Activated CD8-positive, alpha-beta memory T cell treated with anti-CD3 and anti-CD28 coated beads for 36 hours (primary cell): ENCODE results near the gene MVD. TPM values are rescaled to one million over a fixed set of nuclear protein-coding genes. Genes with fewer than 3 reads are reported as not detected.

Source experiments
- CTCF ChIA-PET: fragments of 350-600 bp; sonication (Branson Sonifier 250); formaldehyde crosslinking; loops from one replicate; lab custom pipeline; 2021; ENCODE audit warnings: antibody characterized with exemption; lab: Charles Lee
- POLR2A ChIA-PET: fragments of 350-600 bp; sonication (Branson Sonifier 250); formaldehyde crosslinking; loops from one replicate; lab custom pipeline; 2021; ENCODE audit warnings: antibody characterized with exemption; lab: Charles Lee
- total RNA-seq, 2 experiments: library from RNA; stranded (reverse); gene quantifications; one replicate each; pipeline ENCODE4 v1.2.3, GENCODE V29; 2021

MVD gene
- total RNA-seq, 2 experiments from 2014 or later: 66.5 to 68.5 TPM

GRCh38 chr16:88639231-88640038, 23.5 kb downstream of the MVD start:
- ChIA-PET CTCF (interaction anchor here (0.8 to 1.6 kb wide), 2 partner anchors 9 to 23 kb away, joined by 3 to 4 read pairs; partner anchors contain the start of gene MVD), POLR2A (interaction anchor here (0.6 to 2.5 kb wide), 5 partner anchors 9 to 860 kb away, joined by 3 to 8 read pairs (median 4); partner anchors contain the start of gene CYBA)

GRCh38 chr16:88638323-88639230, 24.3 kb downstream of the MVD start, which contains the start of gene IL17C:
Gene IL17C, plus strand, starts transcription at chr16:88638572. Its CDS starts 70 bp downstream, at chr16:88638642.
- ChIA-PET CTCF (interaction anchor here (1.6 kb wide), 1 partner anchor 24 kb away, joined by 4 read pairs; the partner anchor contains the start of gene MVD), POLR2A (interaction anchor here (0.6 to 2.5 kb wide), 5 partner anchors 10 to 859 kb away, joined by 3 to 8 read pairs (median 4); partner anchors contain the start of gene CYBA)

DNA sequence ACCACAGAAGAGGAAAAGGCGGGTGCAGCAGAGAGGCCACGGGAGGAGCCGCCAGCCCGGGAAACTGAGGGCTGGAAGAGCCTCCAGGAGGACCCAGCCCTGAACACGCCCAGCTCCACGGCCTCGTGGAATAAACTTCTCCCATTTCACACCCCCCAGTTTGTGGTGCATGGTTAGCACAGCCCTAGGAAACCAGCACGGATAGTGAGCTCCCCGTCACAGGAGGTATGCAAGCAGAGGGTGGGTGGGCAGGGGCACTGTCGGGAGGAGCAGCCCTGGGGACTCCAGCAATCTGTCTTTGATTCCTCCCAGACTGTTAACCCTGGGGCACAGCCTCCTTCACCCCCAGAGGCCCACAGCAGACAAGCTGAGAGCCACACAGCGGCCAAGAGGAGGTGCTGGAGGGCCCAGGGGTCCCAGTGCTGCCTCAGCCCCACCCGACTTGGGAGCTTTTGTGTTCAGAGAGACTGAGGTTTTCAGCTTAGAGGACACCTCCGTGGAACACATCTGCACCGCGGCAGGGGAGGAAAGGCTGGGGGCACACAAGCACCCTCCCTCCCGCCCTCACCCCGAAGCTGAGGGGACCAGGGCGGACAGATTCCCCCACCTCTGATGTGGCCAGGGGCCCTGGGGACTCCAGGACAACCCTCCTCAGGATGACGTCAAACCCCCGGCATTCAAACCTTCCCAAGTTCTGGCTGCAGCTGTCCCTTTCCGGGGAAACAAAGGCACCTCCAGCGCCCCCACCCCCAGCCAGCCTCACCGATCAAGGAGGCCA, 26.2 kb downstream of the MVD start:
- ChIA-PET CTCF (interaction anchor here (0.6 to 1.5 kb wide), 6 partner anchors 8 to 69 kb away, joined by 3 to 6 read pairs (median 4); no protein-coding TSS in a partner anchor), POLR2A (interaction anchor here (0.6 to 1.1 kb wide), 3 partner anchors 13 to 26 kb away, joined by 4 to 8 read pairs (median 4); partner anchors contain the start of gene MVD)

DNA sequence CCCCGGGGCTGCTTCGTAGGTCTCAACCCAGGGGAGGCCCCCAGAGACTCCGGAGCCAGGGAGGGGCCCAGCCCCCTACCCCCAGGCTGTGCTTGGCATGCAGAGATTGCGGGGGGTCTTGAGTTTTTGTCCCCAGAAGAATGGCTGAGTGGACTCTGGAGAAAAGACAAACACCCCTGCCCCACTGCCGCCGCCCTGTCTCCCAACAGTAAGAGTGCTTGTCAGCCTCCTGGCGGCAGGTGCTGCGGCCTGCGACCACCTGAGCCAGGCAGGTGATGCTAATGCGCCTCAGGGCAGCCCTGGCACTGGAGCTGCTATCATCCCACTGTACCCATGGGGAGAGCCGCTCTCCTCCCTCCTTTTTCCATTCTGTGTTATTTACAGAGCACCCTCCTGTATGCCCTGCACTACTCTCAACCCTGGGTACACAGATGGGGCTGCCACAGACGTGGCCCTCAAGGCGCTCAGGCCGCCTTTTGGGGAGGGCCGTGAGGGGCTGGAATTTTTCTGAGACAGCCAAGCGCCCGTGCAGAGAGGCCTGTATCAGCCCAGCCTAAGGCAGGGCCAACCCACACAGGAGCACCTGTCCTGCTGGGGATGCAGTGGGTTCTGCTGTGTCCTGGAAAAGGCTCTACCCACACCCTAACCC, 27.1 kb downstream of the MVD start:
- ChIA-PET CTCF (interaction anchor here (0.9 to 1.5 kb wide), 2 partner anchors 16 to 21 kb away, joined by 3 to 5 read pairs; no protein-coding TSS in a partner anchor), POLR2A (no interaction called here)

DNA sequence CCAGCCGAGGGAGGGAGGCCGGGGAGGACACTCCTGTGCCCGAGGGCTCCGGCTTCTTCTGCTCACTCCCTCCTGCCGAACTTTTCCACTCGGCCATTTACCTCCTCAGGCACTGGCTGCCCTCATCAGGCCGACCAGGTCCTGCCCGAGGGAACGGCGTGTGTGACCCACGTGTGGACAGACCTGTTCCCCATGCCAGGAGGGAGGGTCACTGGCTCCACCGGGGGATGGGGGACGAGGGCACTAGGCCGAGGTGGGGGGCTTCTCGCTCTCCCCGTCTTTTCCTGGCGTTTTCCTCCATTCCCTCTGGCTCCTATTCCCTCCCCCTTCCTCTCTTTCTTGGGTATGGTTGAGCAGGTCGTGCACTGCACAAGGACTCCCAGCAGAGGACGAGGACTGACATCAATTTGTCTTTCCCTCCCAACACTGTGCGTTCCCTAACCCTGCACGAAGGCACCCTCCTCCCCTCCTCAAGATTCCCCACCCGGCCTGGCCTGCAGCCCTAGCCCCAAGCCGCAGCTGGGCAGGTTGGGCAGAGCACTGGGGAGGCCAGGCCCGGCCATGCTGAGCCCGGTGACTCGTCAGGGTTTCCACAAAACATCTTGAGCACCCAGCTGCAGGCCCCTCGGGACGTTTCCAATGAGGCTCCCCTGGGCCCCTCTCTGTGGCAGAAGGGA, 27.8 kb downstream of the MVD start:
- ChIA-PET CTCF (interaction anchor here (0.9 to 1.5 kb wide), 2 partner anchors 15 to 22 kb away, joined by 3 to 5 read pairs; no protein-coding TSS in a partner anchor), POLR2A (no interaction called here)

- POLR2A ChIA-PET: interaction anchor here (1.0 to 1.3 kb wide), 3 partner anchors 14 to 68 kb away, joined by 3 to 8 read pairs (median 4); no protein-coding TSS in a partner anchor
- CTCF ChIA-PET: interaction anchor here (0.8 kb wide), 1 partner anchor 30 kb away, joined by 3 read pairs; no protein-coding TSS in a partner anchor
Measured at GRCh38 chr16:88634141-88634993, 28.5 kb downstream of the MVD start.

- ChIA-PET CTCF (interaction anchor here (0.8 to 1.1 kb wide), 2 partner anchors 28 to 31 kb away, joined by 3 read pairs; no protein-coding TSS in a partner anchor), POLR2A (interaction anchor here (1.0 to 1.3 kb wide), 4 partner anchors 14 to 72 kb away, joined by 3 to 8 read pairs (median 4); partner anchors contain the start of genes CTU2 and RNF166)
Measured at GRCh38 chr16:88633684-88634140, 29.2 kb downstream of the MVD start.

- ChIA-PET POLR2A (interaction anchor here (1.3 kb wide), 1 partner anchor 70 kb away, joined by 8 read pairs; no protein-coding TSS in a partner anchor), CTCF (interaction anchor here (0.8 to 1.1 kb wide), 3 partner anchors 13 to 62 kb away, joined by 3 read pairs; partner anchors contain the start of gene ZC3H18)
Measured at GRCh38 chr16:88632587-88632930, 30.3 kb downstream of the MVD start.

DNA sequence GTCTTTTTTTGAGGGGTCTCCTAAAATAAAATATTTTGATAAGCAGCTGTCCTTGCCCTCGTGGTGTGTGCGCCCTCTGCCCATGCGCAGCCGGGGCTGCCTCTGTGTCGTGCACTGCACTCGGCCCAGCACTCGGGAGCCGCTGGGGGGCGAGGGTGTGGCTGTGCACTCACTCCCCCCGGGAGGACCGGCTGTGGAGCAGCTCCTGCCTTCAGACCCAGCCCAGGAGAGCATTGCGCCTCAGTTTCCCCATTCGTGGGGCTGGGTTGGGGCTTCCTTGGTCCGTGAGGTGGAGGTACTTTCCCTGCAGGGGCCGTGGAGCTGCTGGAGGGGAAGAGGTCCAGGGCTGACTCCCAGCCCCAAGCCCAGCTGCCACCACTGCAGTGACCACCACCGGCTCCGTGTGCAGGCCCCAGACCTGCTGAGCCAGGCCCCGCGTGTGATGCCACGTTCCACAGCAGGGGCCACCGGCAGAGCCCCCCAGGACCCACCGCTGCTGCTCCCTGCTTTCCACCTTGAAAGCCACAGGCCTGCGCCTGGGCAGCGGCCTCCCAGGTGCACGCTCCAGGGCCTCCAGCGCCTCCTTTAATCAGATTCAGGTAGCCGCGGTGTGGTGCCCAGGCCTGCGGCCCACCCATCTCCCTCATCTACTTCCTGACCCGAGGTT, 30.8 kb downstream of the MVD start:
- CTCF ChIA-PET: interaction anchor here (0.8 to 1.2 kb wide), 3 partner anchors 11 to 49 kb away, joined by 3 to 6 read pairs (median 3); no protein-coding TSS in a partner anchor
- POLR2A ChIA-PET: no interaction called here

- CTCF ChIA-PET: interaction anchor here (1.2 kb wide), 1 partner anchor 11 kb away, joined by 6 read pairs; no protein-coding TSS in a partner anchor
Measured at GRCh38 chr16:88631384-88631783, 31.5 kb downstream of the MVD start.

DNA sequence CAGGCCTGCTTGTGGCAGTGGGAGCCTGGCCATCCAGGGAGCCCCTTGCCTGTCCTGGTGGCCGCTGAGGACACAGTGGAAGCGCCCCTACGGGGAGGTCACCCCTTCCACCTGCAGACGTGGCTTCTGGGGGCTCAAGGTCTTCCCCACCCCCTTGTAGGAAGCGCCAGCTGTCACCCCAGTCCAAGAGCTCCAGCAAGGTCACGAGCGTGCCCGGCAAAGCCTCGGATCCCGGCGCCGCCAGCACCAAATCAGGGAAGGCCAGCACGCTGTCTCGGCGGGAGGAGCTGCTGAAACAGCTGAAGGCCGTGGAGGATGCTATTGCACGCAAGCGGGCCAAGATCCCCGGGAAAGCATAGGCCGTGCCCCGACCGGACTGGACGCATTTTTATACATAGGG, 31.9 kb downstream of the MVD start:
- CTCF ChIA-PET: interaction anchor here (0.6 to 1.2 kb wide), 2 partner anchors 10 to 1118 kb away, joined by 3 to 6 read pairs; no protein-coding TSS in a partner anchor
- POLR2A ChIA-PET: no interaction called here

More at GRCh38 chr16:88631384-88631783, 31.5 kb downstream of the MVD start:
- POLR2A ChIA-PET: no interaction called here

- ChIA-PET CTCF (interaction anchor here (0.6 to 1.2 kb wide), 2 partner anchors 10 to 1119 kb away, joined by 3 to 6 read pairs; no protein-coding TSS in a partner anchor), POLR2A (no interaction called here)
Measured at GRCh38 chr16:88630433-88630832, 32.5 kb downstream of the MVD start.

DNA sequence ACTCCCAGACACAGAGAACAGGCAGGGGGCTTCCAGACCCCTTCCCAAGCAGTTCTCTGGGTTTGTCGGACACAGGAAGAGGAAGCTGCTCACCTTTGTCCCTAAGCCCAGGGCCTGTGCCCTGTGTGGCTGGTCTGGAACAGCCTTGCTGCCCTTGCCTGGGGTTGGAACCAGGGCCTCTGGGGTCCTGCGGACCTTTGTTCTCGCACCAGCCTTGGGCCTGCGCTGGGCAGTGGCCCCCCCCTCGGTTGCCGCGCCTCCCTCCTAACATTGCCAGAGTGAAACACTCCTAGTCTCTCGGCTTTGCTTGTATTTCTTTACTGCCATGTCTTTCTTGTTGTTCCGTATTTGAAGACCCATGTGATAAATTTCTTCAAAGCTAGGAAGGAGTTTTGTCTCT, 33.1 kb downstream of the MVD start:
- POLR2A ChIA-PET: no interaction called here
- CTCF ChIA-PET: interaction anchor here (1.4 kb wide), 1 partner anchor 7 kb away, joined by 3 read pairs; no protein-coding TSS in a partner anchor

DNA sequence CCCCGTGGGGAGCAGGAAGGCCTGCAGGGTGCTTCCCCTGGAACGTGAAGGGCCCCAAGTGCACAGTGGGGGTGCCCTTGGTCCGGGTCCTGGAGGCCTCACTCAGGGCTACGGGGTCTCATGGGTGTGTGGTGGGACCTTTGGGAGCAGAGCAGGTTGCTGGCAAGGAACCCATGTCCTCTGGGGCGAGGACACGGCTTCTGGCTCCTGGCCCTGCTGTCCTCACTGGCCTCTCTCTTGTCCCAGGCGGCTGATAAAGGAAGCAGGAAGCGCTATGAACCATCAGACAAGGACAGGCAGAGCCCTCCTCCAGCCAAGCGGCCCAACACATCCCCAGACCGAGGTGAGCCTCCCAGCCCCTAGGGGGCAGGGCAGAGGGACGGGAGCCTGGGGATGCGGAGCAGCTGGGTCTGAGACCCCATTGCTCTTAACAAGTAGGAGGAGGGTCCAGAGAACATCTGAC, 34.3 kb downstream of the MVD start:
- ChIA-PET POLR2A (no interaction called here), CTCF (interaction anchor here (1.4 kb wide), 1 partner anchor 9 kb away, joined by 3 read pairs; no protein-coding TSS in a partner anchor)
